ENCODE results near the gene WIF1.

DNA sequence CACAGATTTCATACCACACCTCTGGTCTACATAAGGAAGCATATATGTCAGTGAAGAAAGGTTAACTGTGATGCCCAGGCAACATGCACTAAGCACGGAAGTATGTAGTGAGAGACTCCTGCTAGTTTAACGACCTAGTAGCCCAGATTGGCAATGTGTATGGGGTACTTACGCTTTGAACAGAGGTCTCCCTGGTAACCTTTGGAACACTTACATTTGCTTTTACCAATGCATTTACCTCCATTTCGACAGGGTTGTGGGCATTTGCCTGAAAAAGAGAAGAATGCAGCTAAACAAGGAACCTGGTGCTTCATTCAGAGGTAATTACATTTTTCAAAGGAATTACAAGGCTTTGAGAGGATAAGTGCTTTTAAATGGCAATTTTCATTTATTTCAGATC, 65.2 kb downstream of the WIF1 start:
- TF ChIP-seq, protein P1, sequence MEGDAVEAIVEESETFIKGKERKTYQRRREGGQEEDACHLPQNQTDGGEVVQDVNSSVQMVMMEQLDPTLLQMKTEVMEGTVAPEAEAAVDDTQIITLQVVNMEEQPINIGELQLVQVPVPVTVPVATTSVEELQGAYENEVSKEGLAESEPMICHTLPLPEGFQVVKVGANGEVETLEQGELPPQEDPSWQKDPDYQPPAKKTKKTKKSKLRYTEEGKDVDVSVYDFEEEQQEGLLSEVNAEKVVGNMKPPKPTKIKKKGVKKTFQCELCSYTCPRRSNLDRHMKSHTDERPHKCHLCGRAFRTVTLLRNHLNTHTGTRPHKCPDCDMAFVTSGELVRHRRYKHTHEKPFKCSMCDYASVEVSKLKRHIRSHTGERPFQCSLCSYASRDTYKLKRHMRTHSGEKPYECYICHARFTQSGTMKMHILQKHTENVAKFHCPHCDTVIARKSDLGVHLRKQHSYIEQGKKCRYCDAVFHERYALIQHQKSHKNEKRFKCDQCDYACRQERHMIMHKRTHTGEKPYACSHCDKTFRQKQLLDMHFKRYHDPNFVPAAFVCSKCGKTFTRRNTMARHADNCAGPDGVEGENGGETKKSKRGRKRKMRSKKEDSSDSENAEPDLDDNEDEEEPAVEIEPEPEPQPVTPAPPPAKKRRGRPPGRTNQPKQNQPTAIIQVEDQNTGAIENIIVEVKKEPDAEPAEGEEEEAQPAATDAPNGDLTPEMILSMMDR (IDR thresholded peaks at IDR 0.05), result no peak
- TF ChIP-seq EZH2 (IDR thresholded peaks at IDR 0.05), result no peak
